Stimulated activated CD8-positive, alpha-beta memory T cell treated with anti-CD3 and anti-CD28 coated beads, Interleukin-4, amount 100 ng/mL, for 1 hour (primary cell): ENCODE measurements around the gene MYBPHL.
"Not testable (repeated sequence)": the region's sequence is repeated elsewhere in the genome, so short reads cannot be mapped to it uniquely, and the experiment has no call there.

Source experiments
- DNase-seq, 2 donors: peaks; one replicate each; pipeline ENCODE4 v3.0.0-alpha.2; 2020; ENCODE audit warnings: low read depth in 2 of 2, low spot score in 1 of 2

MYBPHL gene

DNA sequence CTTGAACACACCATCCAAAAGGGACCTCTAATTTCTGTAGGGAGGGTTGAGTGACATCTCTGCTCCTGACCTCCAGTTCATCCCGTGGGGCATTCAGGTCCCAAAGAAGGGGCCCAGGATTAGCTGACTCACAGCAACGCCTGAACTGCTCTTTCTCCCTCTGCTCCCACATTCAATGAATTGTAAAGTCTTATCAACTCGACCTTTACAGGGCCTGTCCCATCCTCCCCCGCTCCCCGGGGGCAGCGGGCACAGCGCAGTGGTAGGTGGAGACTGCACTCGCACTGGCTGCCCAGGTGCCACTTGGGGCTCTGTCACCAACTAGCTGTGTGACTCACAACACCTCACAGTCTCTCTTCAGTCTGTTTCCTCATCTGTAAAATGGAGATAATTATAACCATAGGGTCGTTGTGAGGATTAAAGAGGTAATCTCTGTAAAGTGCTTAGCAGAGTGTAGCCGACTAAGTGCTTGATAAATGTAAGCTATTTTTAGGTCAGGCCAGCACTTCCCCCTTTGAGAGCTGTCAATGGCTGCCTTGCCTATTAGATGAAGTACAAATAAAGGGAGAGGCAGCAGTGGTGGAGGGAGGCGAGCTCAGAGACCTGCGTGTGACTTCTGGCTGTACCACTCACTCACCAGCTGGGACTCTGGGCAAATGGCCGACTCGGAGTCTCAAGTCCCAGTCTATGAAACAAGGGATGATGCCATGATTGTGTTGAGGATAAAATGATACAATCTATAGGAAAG lies 637 bp upstream of the MYBPHL start:
- DNase-seq, result no peak

DNA sequence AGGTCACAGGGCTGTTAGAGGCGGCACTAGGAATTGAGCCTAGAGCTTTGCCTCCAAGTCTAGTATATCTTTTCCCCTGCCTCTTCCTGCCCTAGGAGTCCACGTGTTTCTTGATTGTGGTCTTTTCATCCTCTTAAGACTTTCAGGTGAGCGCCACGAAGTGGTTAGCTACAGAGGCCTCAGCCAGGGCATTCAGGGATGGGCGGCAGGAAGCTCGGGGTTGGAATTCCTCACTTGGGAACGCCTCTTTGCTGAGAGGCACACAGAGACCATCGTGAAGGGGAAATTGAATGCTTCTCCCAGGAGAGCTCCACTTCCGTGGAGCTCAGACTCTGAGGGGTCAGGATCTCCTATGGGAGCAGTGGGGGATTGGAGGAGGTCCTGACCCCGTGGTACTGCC lies 820 bp downstream of the MYBPHL start:
- DNase-seq, result not testable (repeated sequence)

DNA sequence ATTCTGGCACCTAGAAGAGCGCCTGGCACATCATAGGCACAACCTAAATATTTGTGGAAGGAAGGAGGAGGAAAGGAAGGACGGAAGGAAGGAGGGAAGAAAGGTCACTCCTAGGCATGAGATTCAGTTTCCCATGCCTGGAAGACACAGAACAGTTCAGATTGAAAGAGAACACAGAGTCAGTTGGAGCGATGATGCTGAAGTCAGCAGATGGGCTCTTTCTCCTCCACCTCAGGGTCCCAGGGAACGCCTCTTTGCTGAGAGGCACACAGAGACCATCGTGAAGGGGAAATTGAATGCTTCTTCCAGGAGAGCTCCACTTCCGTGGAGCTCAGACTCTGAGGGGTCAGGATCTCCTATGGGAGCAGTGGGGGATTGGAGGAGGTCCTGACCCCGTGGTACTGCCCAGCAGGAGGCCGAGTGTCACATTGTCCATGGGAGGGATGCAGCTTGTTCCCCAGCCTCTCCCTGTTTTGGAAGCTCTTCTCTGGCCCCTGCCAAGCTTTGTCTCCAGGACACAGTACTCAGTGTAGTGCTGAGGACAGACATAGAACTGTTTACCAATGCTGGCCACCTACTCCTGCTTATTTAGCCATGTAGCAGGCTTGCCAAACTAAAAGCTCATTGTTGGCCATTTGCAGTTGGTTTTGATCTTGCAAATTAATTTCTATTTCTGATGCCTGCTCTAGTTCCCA lies 2.4 kb downstream of the MYBPHL start:
- DNase-seq, result no peak

DNA sequence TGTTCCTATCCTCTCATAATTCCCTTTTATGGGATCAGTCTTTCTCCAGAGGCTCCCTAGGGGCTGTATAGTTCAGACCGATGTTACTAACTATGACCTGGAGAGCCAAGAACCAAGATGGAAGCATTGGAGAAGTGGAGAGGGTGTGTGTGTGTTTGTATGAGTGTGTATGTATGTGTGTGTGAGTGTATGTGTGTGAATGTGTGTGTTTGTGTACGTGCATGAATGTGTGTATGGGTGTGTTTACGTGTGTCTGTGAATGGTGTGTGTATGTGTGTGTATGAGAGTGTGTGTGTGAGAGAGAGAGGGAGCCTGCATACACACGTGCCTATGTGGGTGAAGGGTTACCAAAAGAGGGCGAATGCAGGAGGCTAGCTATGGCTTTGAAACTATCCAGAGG lies 4.9 kb downstream of the MYBPHL start:
- no peak for DNase-seq

DNA sequence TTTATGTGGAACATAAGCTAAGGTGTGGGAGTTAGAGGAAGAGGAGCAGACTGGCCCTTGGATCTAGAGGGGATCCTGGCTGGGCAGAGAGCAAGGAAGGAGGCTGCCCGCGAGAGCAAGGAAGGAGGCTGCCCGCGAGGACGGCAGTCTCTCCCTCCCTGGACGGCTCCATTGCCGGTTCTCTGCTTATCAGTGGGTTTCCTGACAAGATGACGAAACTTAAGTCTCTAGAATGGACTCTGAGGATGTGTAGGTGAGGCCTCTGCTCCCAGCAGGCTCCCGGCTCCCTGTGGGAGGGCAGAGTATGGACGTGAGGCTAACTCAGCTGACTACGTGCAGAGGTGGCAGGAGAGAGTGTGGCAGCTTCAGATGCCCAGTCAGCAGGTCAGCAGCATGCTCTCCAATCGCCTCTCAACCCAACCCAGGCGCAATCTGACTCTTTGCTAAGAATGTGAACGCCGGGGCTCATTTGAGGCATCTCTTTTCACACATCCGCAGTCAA lies 6.1 kb downstream of the MYBPHL start:
- DNase-seq, result no peak

DNA sequence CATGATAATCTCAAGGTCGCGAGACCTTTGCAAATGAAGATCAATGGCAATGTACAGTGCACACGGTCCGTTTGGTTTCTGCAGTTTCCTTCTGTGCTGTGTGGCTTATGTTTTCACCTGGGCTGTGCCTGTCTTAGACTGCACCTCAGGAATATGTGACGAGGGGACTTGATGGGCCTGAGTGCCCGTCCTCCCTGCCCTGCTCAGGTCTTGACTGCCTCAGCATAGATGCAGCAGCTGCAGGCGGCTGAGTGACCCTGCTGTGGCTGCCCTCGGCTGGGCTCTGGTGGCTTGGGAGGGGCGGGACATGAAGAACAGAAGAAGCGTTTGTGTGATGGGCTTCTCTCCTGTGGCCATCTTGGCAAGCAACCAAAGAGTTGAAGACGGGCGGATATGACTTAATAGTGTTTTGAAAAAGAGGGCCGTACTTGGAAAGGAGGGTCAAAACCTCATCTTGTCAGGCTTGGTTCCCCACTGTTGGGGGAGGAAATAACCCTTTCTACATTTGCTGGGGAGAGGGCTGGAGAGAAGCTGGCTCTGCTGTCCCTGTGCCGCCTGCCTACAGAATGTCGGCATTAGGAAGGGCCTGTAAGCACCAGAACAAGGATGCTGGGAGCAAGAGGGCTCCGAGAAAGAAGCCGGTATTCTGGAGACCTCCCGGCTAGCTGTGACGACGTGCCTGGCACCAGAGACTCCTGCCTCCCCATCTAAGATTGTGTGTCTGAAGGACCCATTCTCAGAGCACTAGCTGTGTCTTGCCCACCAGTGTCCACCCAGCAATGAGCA lies 7.1 kb downstream of the MYBPHL start:
- no peak for DNase-seq

DNA sequence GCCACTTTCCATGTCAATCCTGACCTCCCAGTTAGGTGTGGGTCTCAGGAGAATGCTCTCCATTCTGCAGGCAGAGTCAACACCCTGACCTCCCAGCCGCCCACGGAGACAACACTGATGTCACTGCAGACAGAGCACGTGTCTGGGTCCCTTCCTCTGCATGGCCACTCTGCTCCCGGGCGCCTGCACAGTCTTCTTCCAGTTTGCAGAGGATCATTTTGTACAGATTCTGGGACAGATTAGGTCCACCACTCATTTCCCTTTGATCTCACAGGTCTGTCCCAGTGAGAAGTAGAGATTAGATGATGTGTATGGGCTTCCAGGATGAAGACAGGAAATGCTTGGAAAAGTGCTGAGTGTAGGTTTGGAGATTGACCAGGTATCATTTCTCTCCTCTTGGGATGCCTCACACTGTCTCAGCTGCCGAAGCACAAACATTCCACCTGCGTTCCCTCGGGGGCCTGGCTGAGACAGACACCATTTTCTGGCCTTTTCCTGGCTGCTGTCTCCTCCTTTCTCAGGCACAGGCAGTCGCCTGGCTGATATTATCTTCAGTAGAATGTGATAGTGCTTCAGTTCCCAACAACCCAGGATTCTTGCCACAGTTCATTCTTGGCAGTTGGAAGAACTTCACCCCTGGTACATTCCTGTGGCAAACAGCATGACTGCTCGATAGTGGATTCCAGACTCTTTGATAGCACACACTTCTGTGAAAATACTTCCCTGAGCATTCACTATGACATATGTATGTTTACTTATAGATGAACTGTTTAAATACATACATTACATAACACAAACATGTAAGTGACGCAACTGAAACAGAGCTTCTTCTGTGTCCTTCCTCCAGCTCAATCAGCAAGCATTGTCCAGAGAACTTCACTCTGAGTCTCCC lies 7.9 kb downstream of the MYBPHL start:
- DNase-seq, result no peak

DNA sequence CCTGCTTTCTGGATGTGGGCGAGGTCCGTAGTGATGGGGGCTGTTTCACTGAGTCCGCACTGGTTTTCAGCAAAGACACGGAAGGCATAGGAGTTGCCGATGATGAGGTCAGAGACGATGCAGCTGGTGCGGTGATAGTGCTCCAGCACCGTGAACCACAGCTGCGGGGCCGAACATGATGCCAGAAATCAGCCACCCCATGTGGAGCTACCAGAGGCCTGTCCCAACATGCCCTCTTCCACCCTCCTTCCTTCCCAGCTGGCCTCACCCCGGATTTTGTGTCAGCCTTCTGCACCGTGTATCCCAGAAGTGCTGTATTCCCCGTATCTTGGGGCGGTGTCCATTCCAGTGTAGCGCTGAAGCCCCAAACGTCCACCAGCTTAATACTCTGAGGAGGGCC lies 10.0 kb downstream of the MYBPHL start:
- DNase-seq, result no peak

DNA sequence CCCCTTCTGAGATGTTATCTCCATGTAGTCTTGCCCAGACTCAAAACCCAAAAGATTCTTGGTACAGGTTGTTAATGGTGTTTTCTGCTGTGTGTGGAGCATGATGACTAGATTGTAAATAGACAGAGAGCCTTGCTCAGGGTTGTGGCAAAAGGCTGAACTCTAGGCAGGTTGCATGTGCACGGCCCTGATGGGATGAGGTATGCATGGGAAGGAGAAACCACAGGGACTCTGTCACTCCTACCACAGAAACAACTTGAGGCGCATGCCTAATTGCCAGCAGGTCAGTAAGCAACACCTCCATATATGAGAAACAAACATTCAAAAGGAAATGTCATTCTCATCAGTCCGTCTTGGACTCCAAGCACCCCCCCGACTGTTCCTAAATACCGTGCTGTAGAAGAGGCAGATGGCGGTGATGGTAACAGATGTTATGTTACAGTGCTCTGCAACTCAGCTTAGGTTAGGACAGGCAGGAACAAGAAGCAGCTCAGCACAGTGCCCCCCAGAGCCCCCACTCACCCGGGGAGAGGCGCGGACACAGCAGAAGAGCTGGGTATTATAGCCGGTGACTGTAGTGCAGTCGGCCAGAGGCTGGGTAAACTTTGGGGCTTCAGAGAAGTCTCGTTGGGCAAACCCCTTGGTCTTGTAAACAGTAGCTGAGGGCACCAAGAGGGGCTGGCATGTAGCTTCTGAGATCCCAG lies 10.9 kb downstream of the MYBPHL start:
- no peak for DNase-seq

DNA sequence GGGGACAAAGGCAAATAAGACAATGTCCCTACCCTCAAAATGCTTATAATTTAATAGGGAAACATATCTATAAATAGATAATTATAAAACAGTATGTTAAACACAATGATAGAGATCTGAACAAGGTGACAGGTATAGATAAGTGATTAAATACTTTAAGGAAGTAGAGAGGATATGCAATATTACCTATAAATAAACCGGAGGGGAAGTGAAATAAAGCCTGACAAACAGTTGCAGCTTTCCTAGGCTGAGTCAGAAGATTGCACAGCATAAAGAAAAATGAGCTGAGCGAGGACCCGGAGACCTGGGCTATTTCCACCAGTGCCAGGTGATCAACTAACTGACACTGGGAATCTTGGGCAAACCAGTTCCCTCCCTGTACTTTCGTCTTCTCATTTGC lies 12.3 kb downstream of the MYBPHL start:
- no peak for DNase-seq

DNA sequence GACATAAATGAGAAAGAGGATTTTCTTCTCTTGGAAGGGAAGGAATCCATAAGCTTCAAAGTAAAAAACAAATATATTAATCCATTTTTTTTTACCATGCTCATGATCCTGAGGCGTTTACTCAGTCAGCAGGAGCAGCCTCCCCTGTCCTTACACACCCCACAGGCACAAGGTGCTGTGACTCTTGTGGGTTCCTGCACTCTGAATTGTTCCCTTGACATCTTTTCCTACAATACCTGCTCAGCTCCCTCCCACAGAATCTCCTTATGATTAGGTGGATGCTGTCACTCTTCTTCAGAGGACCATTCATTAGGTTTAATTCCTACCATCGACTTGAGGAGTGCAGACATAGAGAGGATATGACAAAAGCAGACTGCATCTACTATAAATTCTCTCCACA lies 13.8 kb downstream of the MYBPHL start:
- DNase-seq, result no peak

DNA sequence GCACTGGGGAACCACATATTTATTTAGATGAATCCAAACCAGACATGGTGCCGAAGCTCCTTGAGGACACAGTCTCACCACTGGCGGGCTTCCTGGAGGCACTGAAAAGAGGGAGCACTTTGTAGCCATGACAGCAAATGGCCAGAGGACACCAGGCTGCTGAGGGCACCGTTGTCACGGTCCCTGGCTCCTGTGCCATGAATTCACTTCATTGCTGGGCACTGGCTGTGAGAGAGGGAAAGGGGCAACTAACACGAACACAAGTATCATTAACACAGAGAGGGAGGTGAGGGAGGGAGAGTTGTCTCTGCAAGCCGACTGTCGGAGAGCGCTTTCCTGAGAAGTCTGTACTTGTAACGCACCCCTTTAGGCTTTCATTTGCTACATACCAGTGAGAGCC lies 14.4 kb downstream of the MYBPHL start:
- no peak for DNase-seq

DNA sequence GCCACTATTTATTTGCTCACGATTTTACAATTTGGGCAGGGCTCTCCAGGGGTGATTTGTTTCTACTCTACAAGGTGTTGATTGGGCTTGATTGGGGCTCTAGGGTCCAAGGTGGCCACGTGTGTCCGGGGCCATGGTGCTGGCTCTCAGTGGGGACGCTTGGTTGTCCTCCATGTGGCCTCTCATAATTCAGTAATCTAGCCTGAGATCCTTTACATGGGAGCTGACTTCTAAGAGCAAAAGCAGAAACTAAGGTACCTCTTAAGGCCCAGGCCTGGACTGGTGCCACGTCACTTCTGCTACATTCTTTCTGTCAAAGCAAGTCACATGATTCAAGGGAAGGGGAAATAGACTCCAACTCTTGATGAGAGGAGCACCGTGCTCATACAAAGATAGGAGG lies 15.8 kb downstream of the MYBPHL start:
- no peak for DNase-seq

DNA sequence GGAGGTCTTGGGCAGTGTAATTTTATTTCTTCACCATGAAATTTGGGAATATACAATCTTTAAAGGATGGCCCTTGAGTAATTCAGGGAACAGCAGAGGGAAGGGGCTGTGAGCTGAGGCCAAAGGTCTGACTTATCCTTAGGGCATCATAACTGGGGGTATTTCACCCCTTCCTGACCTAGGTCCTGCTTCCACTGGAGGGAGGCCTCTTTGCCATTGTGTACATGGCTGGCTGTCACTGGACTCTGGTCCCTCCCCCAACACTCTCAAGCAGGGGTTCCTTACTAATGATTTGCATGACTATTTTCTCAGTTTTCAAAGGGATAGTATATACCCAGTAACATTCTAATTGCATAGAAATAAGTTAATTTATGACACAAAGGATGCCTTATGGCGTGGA lies 16.7 kb downstream of the MYBPHL start:
- DNase-seq, result no peak

DNA sequence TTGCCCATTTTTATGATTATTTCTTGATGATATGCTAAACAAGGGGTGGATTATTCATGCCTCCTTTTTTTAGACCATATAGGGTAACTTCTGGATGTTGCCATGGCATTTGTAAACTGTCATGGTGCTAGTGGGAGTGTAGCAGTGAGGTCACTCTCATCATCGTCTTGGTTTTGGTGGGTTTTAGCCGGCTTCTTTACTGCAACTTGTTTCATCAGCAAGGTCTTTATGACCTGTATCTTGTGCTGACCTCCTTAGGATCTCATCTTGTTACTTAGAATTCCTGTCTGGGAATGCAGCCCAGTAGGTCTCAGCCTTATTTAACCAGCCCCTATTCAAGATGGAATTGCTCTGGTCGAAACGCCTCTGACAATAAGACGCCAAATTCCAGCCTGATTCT lies 20.0 kb downstream of the MYBPHL start:
- not testable (repeated sequence) for DNase-seq

DNA sequence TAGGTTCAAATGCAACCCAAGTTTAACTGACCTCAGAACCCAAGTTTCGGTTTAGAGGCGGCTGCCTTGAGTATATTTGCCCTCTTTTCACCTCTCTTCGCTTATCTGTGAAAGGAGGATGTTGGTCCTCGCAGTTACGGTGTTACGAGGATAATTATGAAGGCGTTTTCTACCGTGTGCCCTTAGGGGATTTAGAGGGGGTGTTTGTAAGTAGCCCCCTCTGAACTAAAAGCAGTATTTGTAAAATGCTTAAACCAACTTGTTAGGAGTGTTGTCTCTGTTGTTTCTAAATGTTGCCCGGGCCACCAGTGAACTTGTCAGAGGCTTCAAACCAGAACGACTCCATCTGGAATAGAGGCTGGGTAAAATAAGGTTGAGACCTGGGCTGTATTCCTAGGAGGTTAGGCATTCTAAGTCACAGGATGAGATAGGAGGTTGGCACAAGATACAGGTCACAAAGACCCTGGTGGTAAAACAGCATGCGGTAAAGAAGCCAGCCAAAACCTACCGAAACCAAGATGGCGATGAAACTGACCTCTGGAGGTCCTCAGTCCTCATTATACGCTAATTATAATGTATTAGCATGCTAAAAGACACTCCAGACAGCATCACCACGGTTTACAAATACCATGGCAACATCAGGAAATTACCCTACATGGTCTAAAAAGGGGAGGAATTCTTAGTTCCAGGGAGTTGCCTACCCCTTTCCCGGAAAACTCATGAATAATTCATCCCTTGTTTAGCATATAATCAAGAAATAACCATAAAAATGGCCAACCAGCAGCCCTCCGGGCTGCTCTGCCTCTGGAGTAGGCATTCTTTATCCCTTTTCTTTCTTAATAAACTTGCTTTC lies 22.8 kb downstream of the MYBPHL start:
- no peak for DNase-seq

DNA sequence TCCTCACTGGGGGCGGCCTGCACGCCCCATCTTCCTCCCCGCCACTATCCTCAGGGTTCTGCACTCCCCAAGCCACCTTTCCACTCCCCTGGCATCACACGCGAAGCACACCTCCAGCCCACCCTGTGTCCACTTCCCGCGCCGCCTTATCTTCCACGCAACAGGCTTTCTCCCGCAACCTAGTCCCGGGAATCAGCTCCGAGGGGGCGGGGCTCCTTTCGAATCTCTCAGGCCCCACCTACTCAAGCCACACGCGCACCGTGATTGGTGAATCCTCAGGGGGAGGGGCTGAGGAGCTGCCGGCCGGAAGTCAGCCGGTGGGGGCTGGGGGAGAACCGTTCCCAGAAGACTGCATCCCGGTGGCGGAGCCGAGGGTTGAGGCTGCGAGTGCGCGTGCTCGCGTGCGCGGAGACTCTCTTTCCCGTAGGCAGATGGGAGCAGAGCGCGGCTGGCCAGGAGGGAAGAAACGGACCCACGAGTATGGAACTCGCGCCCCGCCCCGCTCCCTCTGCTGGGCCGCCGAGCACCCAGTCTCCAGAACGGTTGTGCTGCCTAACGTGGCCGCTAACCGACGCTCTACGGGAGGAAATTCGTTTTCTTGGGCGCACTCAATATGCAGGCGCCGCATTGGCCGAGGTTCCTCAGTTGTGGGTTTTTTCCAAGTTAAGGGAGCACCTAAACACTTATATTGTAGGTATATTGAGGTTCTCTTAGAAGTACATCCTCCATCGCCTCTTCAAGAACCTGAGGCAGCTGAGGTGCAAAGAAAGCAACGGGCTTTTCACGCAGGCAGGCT lies 23.7 kb downstream of the MYBPHL start, which contains the start of gene PSRC1:
TSS of gene PSRC1 (minus strand) at position 194 of the 796 bp plus-strand sequence.
- peak; percentile 72 to 81 for DNase-seq

DNA sequence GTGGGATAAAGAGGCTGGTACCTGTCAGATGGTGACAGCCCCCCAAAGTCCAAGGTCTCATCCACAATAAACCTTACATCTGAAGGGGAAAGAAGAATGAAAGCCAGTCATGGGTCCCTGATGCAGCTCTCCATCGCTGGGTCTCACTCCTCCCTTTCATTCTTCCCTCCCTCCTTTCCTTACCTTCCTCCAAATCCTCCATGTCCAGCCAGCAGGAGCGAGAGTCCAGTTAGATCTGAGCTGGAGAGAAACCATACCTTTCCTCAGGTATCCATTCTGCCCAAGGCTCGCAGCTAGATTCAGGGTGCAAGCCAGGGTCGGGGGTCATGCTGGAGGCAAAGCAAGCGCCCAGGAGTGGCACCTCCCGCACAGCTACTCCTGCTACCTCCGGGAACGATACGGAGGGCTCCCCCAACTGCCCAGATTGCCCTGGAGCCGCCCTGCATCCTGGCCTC lies 24.3 kb downstream of the MYBPHL start:
- DNase-seq, result no peak
